ENCODE measurements around the gene HDDC3.

DNA sequence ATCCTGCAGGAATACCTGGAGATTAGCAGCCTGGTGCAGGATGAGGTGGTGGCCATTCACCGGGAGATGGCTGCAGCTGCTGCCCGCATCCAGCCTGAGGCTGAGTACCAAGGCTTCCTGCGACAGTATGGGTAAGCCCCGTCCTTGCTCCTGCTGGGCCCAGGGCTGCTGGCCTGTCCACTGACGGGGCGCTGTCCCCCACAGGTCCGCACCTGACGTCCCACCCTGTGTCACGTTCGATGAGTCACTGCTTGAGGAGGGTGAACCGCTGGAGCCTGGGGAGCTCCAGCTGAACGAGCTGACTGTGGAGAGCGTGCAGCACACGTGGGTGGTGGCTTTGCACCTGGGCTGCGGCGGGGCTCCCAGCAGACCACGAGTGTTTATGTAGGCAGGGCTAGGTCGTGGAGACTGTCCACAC, 43.0 kb downstream of the HDDC3 start:
- TF ChIP-seq USF2 (IDR thresholded peaks at IDR 0.05; ENCODE audit: borderline replicate concordance, low read depth, low read length) (no peak), POLR2AphosphoS5 (IDR thresholded peaks at IDR 0.05; ENCODE audit: low read depth, low read length) (no peak), NRF1 (IDR thresholded peaks at IDR 0.05; ENCODE audit: low read depth, low read length) (no peak), CHD2 (IDR thresholded peaks at IDR 0.05; ENCODE audit: low read length, partially characterized antibody) (no peak), MAX (IDR thresholded peaks at IDR 0.05; ENCODE audit: low read depth) (no peak)
- TF ChIP-seq, protein P1, sequence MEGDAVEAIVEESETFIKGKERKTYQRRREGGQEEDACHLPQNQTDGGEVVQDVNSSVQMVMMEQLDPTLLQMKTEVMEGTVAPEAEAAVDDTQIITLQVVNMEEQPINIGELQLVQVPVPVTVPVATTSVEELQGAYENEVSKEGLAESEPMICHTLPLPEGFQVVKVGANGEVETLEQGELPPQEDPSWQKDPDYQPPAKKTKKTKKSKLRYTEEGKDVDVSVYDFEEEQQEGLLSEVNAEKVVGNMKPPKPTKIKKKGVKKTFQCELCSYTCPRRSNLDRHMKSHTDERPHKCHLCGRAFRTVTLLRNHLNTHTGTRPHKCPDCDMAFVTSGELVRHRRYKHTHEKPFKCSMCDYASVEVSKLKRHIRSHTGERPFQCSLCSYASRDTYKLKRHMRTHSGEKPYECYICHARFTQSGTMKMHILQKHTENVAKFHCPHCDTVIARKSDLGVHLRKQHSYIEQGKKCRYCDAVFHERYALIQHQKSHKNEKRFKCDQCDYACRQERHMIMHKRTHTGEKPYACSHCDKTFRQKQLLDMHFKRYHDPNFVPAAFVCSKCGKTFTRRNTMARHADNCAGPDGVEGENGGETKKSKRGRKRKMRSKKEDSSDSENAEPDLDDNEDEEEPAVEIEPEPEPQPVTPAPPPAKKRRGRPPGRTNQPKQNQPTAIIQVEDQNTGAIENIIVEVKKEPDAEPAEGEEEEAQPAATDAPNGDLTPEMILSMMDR (IDR thresholded peaks at IDR 0.05) = no peak

Measured in SK-N-SH (cell line).